ENCODE measurements around the gene GRXCR1. TPM values are rescaled to one million over a fixed set of nuclear protein-coding genes. Genes with fewer than 3 reads are reported as not detected.

The GRXCR1 gene
- total RNA-seq, 4 donors from 2014 or later, result not detected

DNA sequence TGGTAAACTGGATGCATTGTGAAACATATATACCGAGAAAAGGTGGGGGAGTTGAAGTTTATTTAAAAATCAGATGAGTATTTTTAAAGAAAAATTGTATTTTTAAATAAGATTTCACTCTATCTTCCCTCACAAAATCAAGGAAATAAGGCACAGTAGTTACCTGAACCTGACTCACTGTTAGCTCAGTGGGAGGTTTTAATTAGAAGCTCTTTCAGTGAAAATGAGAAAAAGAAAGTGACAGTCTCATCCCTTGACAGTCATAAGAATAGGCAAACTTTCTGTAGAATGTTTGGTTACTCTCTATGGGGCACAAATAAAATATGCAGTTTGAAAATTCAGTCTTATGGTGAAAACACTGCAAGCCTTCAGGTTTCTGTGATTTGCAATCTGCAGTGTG is 49.7 kb downstream of the GRXCR1 start:
- no peaks in the 10 kb centered on the region for H3K4me1 ChIP-seq
- TF ChIP-seq, protein P1, sequence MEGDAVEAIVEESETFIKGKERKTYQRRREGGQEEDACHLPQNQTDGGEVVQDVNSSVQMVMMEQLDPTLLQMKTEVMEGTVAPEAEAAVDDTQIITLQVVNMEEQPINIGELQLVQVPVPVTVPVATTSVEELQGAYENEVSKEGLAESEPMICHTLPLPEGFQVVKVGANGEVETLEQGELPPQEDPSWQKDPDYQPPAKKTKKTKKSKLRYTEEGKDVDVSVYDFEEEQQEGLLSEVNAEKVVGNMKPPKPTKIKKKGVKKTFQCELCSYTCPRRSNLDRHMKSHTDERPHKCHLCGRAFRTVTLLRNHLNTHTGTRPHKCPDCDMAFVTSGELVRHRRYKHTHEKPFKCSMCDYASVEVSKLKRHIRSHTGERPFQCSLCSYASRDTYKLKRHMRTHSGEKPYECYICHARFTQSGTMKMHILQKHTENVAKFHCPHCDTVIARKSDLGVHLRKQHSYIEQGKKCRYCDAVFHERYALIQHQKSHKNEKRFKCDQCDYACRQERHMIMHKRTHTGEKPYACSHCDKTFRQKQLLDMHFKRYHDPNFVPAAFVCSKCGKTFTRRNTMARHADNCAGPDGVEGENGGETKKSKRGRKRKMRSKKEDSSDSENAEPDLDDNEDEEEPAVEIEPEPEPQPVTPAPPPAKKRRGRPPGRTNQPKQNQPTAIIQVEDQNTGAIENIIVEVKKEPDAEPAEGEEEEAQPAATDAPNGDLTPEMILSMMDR (IDR thresholded peaks at IDR 0.05), result no peak
- no peaks in the 10 kb centered on the region for H3K36me3 ChIP-seq
- no peak for DNase-seq
- H3K4me3 ChIP-seq, result no peak overlapping the region
- H3K27ac ChIP-seq, result no peak overlapping the region
- WGBS, 2 donors, result 70 to 76% methylated on average over 1 of the region's 1 CpG
- intact Hi-C loops (cut with DNase I), result no loop called here
- no peaks in the 10 kb centered on the region for H3K27me3 ChIP-seq
- H3K9me3 ChIP-seq, result no peaks in the 10 kb centered on the region

- no peaks in the 10 kb centered on the region for H3K4me1 ChIP-seq
- no peak overlapping the region for H3K4me3 ChIP-seq
- WGBS, 2 donors, result 83 to 89% methylated on average over 2 of the region's 2 CpGs
- no peaks in the 10 kb centered on the region for H3K27me3 ChIP-seq
- no peak overlapping the region for H3K27ac ChIP-seq
- no peak for TF ChIP-seq POLR2A (IDR thresholded peaks at IDR 0.05)
- TF ChIP-seq, protein P1 (IDR thresholded peaks at IDR 0.05), result no peak
- no peaks in the 10 kb centered on the region for H3K9me3 ChIP-seq
- intact Hi-C loops (cut with DNase I), result no loop called here
- H3K36me3 ChIP-seq, result no peaks in the 10 kb centered on the region
- DNase-seq, result no peak
Observed at GRCh38 chr4:42945874-42946273, 53.4 kb downstream of the GRXCR1 start.

DNA sequence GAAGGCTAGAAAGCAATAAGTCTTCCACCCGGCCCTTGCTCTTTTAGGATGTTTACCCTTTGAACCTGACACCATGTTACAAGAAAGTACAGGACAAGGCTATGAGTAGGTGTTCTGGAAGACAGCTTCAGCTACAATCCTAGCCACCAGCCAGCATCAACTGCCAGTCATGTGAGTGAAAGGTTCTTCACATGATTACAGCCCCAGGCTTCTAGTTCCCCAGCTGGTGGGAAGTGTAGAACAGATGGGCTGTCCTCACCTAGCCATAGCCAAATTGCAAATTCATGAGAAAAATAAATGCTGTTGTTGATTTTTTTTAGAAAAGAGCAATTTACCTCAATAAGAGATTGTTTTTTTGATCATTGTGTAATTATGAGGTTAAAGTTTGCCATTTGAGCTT is 60.8 kb downstream of the GRXCR1 start:
- H3K27me3 ChIP-seq, result no peaks in the 10 kb centered on the region
- no peaks in the 10 kb centered on the region for H3K36me3 ChIP-seq
- no peak overlapping the region for H3K27ac ChIP-seq
- intact Hi-C loops (cut with DNase I), result no loop called here
- H3K9me3 ChIP-seq, result no peaks in the 10 kb centered on the region
- no peak for DNase-seq
- 60 to 100% methylated on average over 1 of the region's 1 CpG for WGBS, 2 donors
- TF ChIP-seq, protein P1 (IDR thresholded peaks at IDR 0.05), result no peak
- TF ChIP-seq POLR2A (IDR thresholded peaks at IDR 0.05), result no peak
- H3K4me1 ChIP-seq, result no peaks in the 10 kb centered on the region
- no peak overlapping the region for H3K4me3 ChIP-seq

- intact Hi-C loops (cut with DNase I), result no loop called here
- Histone ChIP-seq H3K9me3 (no peaks in the 10 kb centered on the region), H3K36me3 (no peaks in the 10 kb centered on the region), H3K27ac (no peak overlapping the region), H3K4me3 (no peak overlapping the region), H3K27me3 (no peaks in the 10 kb centered on the region), H3K4me1 (no peaks in the 10 kb centered on the region)
- WGBS, 2 donors, result 65 to 67% methylated on average over 10 of the region's 10 CpGs
- DNase-seq, result no peak
- TF ChIP-seq, protein P1 (IDR thresholded peaks at IDR 0.05), result no peak
- no peak for TF ChIP-seq POLR2A (IDR thresholded peaks at IDR 0.05)
Observed at GRCh38 chr4:42954963-42955669, 62.6 kb downstream of the GRXCR1 start.

- Histone ChIP-seq H3K27ac (no peak overlapping the region), H3K4me1 (no peaks in the 10 kb centered on the region), H3K9me3 (no peaks in the 10 kb centered on the region), H3K36me3 (no peaks in the 10 kb centered on the region), H3K27me3 (no peaks in the 10 kb centered on the region), H3K4me3 (no peak overlapping the region)
- TF ChIP-seq, protein P1 (IDR thresholded peaks at IDR 0.05), result no peak
- TF ChIP-seq POLR2A (IDR thresholded peaks at IDR 0.05), result no peak
- 71% methylated on average over 5 of the region's 5 CpGs for WGBS, 2 donors
- intact Hi-C loops (cut with DNase I), result no loop called here
- DNase-seq, result no peak
Observed at GRCh38 chr4:42955746-42956505, 63.4 kb downstream of the GRXCR1 start.

Measured in esophagus squamous epithelium (tissue), 5 donors.